A673 (cell line): ENCODE results near the gene TFR2.

ENCODE experiments used
- CTCF ChIP-seq: fragments of 300-800, 200-600 bp; sonication (generic); conservative IDR thresholded peaks from 2 replicates; pipeline ENCODE4 v1.5.1; 2017; ENCODE audit warnings: low read depth, mild to moderate bottlenecking, antibody characterized with exemption, low read length, moderate library complexity, mixed read lengths
- EZH2 ChIP-seq: fragments of 200-600 bp; sonication (generic); IDR thresholded peaks from 2 replicates; pipeline ENCODE4 v1.6.1; 2017; ENCODE audit warnings: borderline replicate concordance, low read depth, mild to moderate bottlenecking, mixed read lengths, antibody characterized with exemption, low read length; ENCODE audit not compliant: poor library complexity, severe bottlenecking

GRCh38 chr7:100673942-100674410, 32.6 kb upstream of the TFR2 start:
- TF ChIP-seq CTCF = no peak
- no peak for TF ChIP-seq EZH2
